NCI-H1436 treated with DMSO at 0.1 percent for 48 hours (cell line): ENCODE results near the gene TVP23B.
"Not testable (repeated sequence)": the region's sequence is repeated elsewhere in the genome, so short reads cannot be mapped to it uniquely, and the experiment has no call there.

ENCODE experiments used
- DNase-seq: peaks from one replicate; lab custom pipeline; 2025; lab: John Stamatoyannopoulos, UW

The TVP23B gene

GRCh38 chr17:18780991-18781718 lies at the start of gene TVP23B:
Gene TVP23B (plus strand): TSS chr17:18781183. CDS start chr17:18781294, 111 bp downstream.
- peak; percentile 90 for DNase-seq

GRCh38 chr17:18732438-18732837 lies 48.5 kb upstream of the TVP23B start:
- DNase-seq: not testable (repeated sequence)

GRCh38 chr17:18733350-18733749 lies 47.6 kb upstream of the TVP23B start:
- not testable (repeated sequence) for DNase-seq

GRCh38 chr17:18739616-18740391 lies 41.2 kb upstream of the TVP23B start:
- DNase-seq: not testable (repeated sequence)

- DNase-seq: not testable (repeated sequence)
Measured at GRCh38 chr17:18741228-18741627, 39.8 kb upstream of the TVP23B start.

GRCh38 chr17:18743699-18744421 lies 37.1 kb upstream of the TVP23B start, which contains the start of gene FBXW10:
Gene FBXW10 (plus strand): TSS chr17:18744054. CDS start chr17:18744245, 191 bp downstream.
- DNase-seq: not testable (repeated sequence)

GRCh38 chr17:18744726-18745125 lies 36.3 kb upstream of the TVP23B start:
- DNase-seq: not testable (repeated sequence)

GRCh38 chr17:18746551-18746950 lies 34.4 kb upstream of the TVP23B start:
- not testable (repeated sequence) for DNase-seq

- not testable (repeated sequence) for DNase-seq
Measured at GRCh38 chr17:18747501-18747900, 33.5 kb upstream of the TVP23B start.

- DNase-seq: not testable (repeated sequence)
Measured at GRCh38 chr17:18750242-18750641, 30.7 kb upstream of the TVP23B start.

GRCh38 chr17:18753829-18754409 lies 27.1 kb upstream of the TVP23B start:
- not testable (repeated sequence) for DNase-seq

- DNase-seq: not testable (repeated sequence)
Measured at GRCh38 chr17:18755969-18756368, 25.0 kb upstream of the TVP23B start.

GRCh38 chr17:18757368-18758044 lies 23.5 kb upstream of the TVP23B start:
- not testable (repeated sequence) for DNase-seq

GRCh38 chr17:18758344-18758743 lies 22.6 kb upstream of the TVP23B start:
- not testable (repeated sequence) for DNase-seq

- DNase-seq: not testable (repeated sequence)
Measured at GRCh38 chr17:18760221-18760620, 20.8 kb upstream of the TVP23B start.

GRCh38 chr17:18770572-18770971 lies 10.4 kb upstream of the TVP23B start:
- not testable (repeated sequence) for DNase-seq

- DNase-seq: not testable (repeated sequence)
Measured at GRCh38 chr17:18771066-18771465, 9.9 kb upstream of the TVP23B start.

- no peak for DNase-seq
Measured at GRCh38 chr17:18772471-18772870, 8.5 kb upstream of the TVP23B start.

- not testable (repeated sequence) for DNase-seq
Measured at GRCh38 chr17:18781805-18782204, 822 bp downstream of the TVP23B start.

- not testable (repeated sequence) for DNase-seq
Measured at GRCh38 chr17:18785933-18786332, 5.0 kb downstream of the TVP23B start.

- DNase-seq: not testable (repeated sequence)
Measured at GRCh38 chr17:18786890-18787289, 5.9 kb downstream of the TVP23B start.
